Measurements from ENCODE around the gene SMIM36.

The SMIM36 gene

DNA sequence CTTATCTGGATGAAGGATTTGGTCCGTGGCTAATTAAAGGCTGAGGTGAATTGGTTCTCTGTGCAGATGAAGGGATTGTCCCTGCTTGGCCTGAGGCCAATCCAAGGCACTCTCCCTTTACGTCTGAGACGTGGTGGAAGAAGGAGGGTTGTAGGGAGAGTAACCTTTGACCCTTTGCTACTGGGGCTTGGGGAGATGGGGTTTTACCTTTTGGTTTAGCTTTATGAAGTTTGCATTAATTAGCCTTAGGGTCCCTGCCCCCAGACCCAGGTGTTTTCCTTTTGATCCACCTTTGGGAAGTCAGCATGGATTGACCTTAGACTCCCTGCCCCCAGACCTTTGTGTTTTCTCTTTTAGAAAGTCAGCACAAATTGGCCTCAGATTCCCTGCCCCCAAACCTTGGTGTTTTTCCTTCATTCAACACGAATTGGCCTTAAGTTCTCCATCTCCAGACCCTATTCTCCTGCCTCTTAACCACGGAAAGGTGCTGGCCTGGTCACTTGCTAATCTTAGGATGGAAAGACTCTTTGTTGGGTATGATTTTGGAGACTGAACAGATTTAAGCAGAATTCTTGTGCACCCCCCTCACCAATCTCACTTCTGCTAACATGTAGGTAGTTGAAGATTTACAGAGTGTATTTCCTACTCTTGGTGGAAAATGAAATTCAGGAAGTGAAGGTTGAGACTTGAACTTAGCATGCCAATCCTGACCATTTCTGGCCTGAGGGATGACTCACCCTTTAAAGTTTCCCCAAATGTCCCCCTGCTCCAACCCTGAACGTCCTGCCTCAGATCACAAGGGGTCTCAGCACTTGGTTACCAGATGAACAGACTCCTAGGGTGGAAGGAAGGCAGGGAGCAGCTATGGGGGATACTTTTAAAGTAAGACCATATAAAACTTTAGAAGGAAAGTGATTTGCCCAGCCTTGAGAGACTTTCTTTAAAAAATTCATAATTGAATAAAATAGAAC lies 66.5 kb downstream of the SMIM36 start:
- TF ChIP-seq, protein P1, sequence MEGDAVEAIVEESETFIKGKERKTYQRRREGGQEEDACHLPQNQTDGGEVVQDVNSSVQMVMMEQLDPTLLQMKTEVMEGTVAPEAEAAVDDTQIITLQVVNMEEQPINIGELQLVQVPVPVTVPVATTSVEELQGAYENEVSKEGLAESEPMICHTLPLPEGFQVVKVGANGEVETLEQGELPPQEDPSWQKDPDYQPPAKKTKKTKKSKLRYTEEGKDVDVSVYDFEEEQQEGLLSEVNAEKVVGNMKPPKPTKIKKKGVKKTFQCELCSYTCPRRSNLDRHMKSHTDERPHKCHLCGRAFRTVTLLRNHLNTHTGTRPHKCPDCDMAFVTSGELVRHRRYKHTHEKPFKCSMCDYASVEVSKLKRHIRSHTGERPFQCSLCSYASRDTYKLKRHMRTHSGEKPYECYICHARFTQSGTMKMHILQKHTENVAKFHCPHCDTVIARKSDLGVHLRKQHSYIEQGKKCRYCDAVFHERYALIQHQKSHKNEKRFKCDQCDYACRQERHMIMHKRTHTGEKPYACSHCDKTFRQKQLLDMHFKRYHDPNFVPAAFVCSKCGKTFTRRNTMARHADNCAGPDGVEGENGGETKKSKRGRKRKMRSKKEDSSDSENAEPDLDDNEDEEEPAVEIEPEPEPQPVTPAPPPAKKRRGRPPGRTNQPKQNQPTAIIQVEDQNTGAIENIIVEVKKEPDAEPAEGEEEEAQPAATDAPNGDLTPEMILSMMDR (conservative IDR thresholded peaks at IDR 0.05): no peak
- H3K27ac ChIP-seq: no peak overlapping the region

DNA sequence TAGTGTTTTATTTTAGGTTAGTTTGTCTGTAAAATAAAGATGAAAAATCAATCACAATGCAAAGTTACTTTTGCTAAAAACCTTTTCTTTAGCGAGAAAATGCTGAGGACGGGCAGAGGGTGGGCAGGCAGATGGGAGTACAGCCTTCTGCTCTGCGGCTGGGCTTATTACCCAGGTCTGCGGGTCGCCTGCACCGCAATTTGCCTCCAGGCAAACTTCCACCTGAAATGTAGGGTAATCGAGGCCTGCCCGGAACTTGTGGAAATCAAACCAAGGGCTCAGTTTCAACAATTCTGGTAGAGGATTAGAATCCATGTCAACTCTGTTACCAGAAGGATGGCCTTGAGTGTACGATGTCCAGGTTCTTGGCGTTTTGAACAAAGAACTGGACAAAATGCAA lies 67.3 kb downstream of the SMIM36 start:
- no peak overlapping the region for H3K27ac ChIP-seq
- TF ChIP-seq, protein P1 (conservative IDR thresholded peaks at IDR 0.05): no peak
- no peak for TF ChIP-seq ZFX (IDR thresholded peaks at IDR 0.05)

DNA sequence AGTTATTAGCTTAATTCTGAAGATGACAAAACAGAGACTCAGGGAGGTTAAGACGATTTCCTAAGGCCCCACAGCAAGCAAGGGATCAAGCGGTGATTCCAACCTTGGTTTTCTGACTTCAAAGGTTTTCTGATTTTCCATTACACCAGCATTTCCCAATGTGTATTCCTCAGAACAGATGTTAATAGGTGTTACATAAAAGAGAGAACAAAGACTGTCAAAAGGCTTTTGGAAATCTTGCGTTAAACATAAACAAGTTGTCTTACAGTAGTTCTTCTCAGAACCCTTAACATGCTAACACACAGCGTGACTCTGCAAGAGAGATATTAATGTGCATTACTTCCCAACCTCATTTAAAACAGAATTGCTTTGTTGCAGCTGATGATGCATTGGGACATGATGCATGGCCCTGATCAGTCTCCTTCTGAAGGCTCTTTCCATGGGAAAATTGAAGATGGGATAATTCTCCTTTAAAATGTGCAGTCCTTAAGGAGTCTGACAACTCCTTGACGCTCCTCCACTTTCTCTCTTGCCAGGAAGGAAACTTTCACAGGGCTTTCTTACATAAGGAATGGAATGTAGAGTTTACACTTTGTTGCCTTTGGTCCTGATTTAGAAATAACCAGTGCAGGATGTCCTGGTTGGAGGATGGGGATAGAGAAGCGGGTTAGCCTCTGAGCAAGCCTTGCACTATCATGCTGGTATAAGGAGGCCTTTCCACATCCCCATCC lies 68.1 kb downstream of the SMIM36 start:
- TF ChIP-seq, protein P1 (conservative IDR thresholded peaks at IDR 0.05): no peak
- no peak for TF ChIP-seq ZFX (IDR thresholded peaks at IDR 0.05)
- no peak overlapping the region for H3K27ac ChIP-seq

DNA sequence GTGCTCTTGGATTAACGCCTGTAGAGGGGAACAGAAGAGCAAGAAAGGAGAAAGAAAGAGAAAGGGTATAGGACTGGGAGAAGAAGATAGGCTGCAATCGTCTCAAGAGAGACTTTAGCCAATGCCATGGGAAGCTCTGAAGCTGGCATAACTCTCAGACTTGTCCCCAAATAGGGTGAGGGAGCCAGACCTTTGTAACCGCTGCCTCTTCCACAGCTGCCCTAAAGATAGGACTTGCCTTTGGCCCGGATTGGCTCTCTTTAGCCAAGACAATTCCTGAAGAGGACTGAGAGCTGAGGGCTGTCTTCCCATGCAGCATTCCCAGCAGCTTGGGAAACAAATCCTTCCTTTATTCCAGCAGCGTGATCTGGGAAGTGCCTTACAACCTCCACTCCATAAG lies 68.8 kb downstream of the SMIM36 start:
- H3K27ac ChIP-seq: no peak overlapping the region
- TF ChIP-seq, protein P1 (conservative IDR thresholded peaks at IDR 0.05): no peak
- TF ChIP-seq ZFX (IDR thresholded peaks at IDR 0.05): no peak

DNA sequence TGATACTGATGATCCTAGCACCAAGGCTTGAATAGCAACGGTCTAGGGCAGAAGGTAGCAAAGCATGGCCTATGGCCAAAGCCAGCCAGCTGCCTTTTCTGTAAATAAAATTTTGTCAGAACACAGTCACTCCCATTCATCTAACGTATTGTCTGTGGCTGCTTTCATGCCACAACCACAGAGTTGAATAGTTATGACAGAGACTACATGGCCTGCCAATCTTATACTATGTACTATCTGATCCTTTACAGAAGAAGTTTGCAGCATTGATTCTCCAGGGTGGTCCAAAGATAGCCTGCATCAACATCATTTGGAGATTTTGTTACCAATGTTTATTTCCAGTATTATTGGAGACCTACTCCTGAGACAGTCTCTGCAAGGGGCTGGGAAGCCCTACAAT lies 69.7 kb downstream of the SMIM36 start:
- no peak overlapping the region for H3K27ac ChIP-seq
- TF ChIP-seq, protein P1 (conservative IDR thresholded peaks at IDR 0.05): no peak
- TF ChIP-seq ZFX (IDR thresholded peaks at IDR 0.05): no peak

DNA sequence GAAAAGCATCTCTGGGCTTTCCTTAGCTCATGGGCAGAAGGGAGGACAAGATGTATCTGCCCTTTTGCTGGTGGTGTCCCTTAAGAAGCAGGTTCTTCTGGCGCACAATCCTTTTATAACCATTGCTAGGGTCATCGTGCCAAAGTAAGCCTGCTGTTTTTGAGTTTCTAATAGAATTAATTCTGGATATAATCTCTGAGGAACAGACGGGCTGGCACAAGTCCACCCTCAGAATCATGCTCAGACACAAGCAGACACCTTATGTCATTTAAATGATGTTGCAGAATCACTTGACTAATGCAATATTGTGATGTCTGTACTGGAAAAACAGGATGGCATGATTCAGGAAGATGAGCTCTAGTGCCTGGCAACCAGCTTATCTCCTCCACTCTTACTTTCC lies 70.9 kb downstream of the SMIM36 start:
- H3K27ac ChIP-seq: no peak overlapping the region
- TF ChIP-seq, protein P1 (conservative IDR thresholded peaks at IDR 0.05): no peak
- no peak for TF ChIP-seq ZFX (IDR thresholded peaks at IDR 0.05)

DNA sequence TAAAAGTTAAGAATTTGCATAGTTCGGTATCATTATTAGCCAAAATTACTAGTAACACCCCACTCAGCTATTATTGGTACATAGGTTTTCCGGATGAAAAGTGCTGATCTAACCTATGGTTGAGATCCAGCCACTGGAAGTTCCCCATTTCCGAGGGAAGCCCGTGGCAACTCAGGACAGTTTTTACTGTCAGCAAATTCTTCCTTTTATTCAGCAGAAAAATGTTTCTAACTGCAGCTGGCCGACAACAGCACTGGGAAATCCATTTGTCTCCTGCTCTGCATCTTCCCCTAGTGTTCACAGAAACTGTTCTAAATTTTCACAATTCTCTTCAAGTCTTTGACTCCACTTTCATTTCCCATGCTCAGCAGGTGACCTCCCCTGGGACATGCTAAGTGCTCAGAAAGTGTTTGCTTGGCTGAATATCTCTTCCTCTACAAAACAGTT lies 74.1 kb downstream of the SMIM36 start:
- H3K27ac ChIP-seq: no peak overlapping the region

More for the DNA sequence above, 74.1 kb downstream of the SMIM36 start:
- TF ChIP-seq, protein P1 (conservative IDR thresholded peaks at IDR 0.05): no peak
- TF ChIP-seq ZFX (IDR thresholded peaks at IDR 0.05): no peak

Measured in C4-2B (cell line).